Keratinocyte (primary cell): ENCODE measurements around the gene C22orf39.

Experiments used
- EZH2 ChIP-seq: IDR thresholded peaks from one replicate; pipeline ENCODE4 v1.6.1; 2012; ENCODE audit warnings: inconsistent platforms, mild to moderate bottlenecking, low read length, moderate library complexity
- TF ChIP-seq, protein P1 (sequence below), 3 experiments: IDR thresholded peaks in 1 of 3; conservative IDR thresholded peaks in 1 of 3; optimal IDR thresholded peaks in 1 of 3; 2 replicates in 2 of 3; 3 replicates in 1 of 3; pipeline versions ENCODE3 to v1.5.1; 2011; ENCODE audit warnings: low read length in 3 of 3, mild to moderate bottlenecking in 3 of 3, moderate library complexity in 2 of 3, control low read depth in 1 of 3, inconsistent platforms in 1 of 3; ENCODE audit not compliant: insufficient read depth in 2 of 3; ENCODE audit errors: extremely low read depth in 1 of 3

DNA sequence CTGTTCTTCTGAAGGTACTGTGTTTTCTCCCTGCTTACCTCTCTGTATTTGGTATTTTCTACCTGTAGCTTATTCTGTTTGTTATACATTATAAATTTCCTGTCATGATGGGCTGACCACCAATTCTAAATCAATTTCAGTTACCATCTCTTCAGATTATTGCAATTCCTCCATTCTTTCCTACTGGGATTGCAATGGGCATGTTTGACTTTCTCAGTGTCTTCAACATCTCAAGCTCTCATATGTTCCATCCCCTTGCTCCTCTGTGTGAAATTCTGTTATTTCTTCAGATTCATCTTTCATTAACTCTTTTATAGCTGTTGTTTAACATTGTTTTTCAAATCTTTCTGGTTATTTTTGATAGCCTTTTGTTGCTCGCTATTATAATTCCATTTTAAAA, 15.5 kb upstream of the C22orf39 start:
- TF ChIP-seq, protein P1, sequence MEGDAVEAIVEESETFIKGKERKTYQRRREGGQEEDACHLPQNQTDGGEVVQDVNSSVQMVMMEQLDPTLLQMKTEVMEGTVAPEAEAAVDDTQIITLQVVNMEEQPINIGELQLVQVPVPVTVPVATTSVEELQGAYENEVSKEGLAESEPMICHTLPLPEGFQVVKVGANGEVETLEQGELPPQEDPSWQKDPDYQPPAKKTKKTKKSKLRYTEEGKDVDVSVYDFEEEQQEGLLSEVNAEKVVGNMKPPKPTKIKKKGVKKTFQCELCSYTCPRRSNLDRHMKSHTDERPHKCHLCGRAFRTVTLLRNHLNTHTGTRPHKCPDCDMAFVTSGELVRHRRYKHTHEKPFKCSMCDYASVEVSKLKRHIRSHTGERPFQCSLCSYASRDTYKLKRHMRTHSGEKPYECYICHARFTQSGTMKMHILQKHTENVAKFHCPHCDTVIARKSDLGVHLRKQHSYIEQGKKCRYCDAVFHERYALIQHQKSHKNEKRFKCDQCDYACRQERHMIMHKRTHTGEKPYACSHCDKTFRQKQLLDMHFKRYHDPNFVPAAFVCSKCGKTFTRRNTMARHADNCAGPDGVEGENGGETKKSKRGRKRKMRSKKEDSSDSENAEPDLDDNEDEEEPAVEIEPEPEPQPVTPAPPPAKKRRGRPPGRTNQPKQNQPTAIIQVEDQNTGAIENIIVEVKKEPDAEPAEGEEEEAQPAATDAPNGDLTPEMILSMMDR (optimal IDR thresholded peaks at IDR 0.05 in 1 of 3, IDR thresholded peaks at IDR 0.05 in 1 of 3, conservative IDR thresholded peaks at IDR 0.05 in 1 of 3; ENCODE audit: extremely low read depth in 1 of 3, insufficient read depth in 2 of 3, low read length in 3 of 3) = no peak
- no peak for TF ChIP-seq EZH2
